Right renal pelvis (tissue), 4 donors: ENCODE results near the gene MYBBP1A. TPM values are rescaled to one million over a fixed set of nuclear protein-coding genes. Genes with fewer than 3 reads are reported as not detected.
"Not testable (repeated sequence)": the region's sequence is repeated elsewhere in the genome, so short reads cannot be mapped to it uniquely, and the experiment has no call there.

Experiments used
- DNase-seq, 4 donors: peaks; one replicate each; pipeline ENCODE4 v3.0.0-alpha.2; 2013; ENCODE audit warnings: low read depth in 4 of 4, low spot score in 3 of 4, missing footprints in 1 of 4
- polyA plus RNA-seq, 4 donors: library from polyadenylated mRNA; unstranded; fragments of 120-200 nt; gene quantifications; one replicate each; pipeline ENCODE4 v1.2.1, GENCODE V29; 2013; ENCODE audit not compliant: insufficient read length in 4 of 4

Gene MYBBP1A, protein sequence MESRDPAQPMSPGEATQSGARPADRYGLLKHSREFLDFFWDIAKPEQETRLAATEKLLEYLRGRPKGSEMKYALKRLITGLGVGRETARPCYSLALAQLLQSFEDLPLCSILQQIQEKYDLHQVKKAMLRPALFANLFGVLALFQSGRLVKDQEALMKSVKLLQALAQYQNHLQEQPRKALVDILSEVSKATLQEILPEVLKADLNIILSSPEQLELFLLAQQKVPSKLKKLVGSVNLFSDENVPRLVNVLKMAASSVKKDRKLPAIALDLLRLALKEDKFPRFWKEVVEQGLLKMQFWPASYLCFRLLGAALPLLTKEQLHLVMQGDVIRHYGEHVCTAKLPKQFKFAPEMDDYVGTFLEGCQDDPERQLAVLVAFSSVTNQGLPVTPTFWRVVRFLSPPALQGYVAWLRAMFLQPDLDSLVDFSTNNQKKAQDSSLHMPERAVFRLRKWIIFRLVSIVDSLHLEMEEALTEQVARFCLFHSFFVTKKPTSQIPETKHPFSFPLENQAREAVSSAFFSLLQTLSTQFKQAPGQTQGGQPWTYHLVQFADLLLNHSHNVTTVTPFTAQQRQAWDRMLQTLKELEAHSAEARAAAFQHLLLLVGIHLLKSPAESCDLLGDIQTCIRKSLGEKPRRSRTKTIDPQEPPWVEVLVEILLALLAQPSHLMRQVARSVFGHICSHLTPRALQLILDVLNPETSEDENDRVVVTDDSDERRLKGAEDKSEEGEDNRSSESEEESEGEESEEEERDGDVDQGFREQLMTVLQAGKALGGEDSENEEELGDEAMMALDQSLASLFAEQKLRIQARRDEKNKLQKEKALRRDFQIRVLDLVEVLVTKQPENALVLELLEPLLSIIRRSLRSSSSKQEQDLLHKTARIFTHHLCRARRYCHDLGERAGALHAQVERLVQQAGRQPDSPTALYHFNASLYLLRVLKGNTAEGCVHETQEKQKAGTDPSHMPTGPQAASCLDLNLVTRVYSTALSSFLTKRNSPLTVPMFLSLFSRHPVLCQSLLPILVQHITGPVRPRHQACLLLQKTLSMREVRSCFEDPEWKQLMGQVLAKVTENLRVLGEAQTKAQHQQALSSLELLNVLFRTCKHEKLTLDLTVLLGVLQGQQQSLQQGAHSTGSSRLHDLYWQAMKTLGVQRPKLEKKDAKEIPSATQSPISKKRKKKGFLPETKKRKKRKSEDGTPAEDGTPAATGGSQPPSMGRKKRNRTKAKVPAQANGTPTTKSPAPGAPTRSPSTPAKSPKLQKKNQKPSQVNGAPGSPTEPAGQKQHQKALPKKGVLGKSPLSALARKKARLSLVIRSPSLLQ (N-terminal part only)
- polyA plus RNA-seq = 10 to 100 TPM; 34.7 to 49.4 (median 40.0) TPM

DNA sequence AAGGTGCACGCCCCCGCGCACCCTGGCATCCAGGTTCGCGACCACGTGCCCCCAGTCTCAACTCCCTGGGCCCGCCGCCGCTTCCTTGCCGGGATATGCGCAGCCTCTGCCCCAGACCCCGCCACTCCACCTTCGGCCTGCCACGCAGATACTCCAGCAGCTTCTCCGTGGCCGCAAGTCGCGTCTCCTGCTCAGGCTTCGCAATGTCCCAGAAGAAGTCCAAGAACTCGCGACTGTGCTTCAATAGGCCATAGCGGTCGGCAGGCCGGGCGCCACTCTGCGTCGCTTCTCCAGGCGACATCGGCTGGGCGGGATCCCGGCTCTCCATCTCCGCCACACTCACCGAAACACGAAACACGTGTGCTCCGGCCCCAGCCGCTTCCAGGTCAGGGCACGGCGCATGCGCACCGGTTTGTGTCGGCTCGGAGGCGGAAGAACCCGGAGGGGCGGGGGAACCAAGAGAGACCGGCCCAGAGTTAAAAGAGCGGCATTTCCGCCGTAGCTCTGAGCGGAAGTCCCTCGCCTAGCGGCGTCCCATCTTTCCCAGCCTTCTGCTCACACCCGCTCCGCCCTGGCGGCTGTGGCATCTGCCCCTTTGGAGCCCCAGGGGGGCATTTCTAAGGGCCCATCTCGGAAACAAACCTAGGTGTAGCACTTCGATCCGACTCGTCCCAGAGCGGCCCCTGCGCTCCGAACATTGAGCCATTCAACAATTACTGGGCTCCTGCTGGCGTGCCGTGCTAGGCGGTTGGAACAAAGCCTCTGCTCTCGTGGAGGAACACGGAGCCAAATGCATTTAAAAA lies at the start of gene MYBBP1A:
TSS of gene MYBBP1A (minus strand) at position 388 of the 803 bp plus-strand sequence. CDS start at position 328, 60 bp downstream.
- DNase-seq = peak; percentile 90 to 92 (median 92)

DNA sequence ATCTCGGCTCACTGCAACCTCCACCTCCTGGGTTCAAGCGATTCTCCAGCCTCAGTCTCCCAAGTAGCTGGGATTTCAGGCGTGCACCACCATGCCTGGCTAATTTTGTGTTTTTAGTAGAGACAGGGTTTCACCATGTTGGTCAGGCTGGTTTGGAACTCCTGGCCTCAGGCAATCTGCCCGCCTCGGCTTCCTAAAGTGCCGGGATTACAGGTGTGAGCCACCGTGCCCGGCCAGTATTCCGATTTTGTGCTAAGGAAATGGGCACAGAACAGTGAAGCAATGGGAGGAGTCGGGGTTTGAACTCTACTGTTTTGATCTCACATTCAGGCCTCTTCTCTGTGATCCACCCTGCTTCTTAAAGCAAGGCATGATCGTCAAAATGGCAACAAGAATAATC lies 49.6 kb upstream of the MYBBP1A start:
- DNase-seq = not testable (repeated sequence)

DNA sequence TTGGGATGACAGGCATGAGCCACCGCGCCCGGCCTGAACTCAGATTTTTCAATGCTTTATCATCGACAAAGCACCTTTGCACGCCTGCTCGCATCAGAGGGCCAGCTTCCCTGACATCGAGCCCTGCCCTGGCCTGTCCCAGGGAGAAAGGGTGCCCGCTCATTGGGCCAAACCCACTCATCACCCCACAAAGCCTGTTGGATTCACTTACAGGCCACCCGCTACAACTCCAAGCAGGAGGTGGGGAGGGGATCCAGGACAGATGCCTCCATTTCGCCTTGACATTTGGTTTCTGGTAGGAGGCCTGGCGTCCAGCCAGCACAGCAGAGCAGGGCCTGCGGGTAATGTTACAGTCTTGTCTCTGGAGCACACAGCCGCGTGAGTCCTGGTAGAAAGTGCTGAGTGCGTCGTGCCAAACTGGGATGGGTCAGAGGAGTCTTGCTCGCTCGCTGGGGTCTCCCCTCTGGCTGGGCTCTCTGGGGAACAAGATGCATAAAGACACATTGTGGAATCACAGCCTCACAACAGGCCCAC lies 49.0 kb upstream of the MYBBP1A start:
- peak in 1 of 4 donors; percentile 42 for DNase-seq

DNA sequence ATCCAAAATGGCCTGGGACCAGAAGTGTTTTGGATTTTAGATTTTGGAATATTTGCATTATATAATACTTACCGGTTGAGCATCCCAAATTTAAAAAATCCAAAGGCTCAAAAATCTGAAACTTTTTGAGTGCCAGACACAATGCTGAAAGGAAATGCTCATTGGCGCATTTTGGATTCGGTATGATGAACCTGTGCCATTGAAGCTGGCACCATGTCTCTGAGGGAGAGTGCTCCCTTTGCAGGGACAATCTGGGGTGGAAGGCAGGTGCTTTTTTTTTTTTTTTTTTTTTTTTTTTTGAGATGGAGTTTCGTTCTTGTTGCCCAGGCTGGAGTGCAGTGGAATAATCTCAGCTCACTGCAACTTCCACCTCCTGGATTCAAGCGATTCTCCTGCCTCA lies 46.9 kb upstream of the MYBBP1A start:
- no peak for DNase-seq

DNA sequence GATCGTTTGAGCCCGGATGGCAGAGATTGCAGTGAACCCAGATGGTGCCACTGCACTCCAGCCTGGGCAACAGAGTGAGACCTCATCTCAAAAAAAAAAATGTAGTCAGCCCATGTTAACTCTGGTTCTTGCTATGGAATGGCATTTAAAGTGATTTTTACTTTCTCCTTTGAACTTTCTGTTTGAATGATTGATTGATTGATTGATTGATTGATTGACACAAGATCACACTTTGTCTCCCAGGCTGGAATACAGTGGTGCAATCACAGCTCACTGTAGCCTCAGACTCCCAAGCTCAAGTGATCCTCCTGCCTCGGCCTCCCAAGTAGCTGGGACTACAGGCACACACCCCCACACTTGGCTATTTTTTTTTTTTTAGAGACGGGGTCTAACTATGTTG lies 46.1 kb upstream of the MYBBP1A start:
- no peak for DNase-seq

DNA sequence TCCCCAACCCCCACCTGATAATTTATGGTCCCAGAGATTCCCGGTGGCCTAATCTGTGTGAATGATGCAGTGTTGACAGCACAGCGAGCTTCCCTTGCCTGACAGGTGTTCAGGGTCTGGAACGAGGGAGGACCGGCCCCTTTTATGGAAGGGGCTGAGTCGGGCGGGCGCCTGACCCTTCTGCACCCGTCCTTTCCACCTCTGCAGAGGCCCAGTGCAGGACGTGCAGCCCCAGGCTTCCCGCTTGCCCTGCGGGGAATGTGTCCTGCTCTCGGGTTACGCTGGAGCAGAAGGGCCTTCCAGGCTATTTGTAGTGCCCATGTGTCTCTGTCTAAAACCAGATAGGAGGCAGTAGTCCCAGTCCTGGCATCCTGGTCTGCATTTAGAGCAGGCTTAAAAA lies 45.4 kb upstream of the MYBBP1A start:
- no peak for DNase-seq

DNA sequence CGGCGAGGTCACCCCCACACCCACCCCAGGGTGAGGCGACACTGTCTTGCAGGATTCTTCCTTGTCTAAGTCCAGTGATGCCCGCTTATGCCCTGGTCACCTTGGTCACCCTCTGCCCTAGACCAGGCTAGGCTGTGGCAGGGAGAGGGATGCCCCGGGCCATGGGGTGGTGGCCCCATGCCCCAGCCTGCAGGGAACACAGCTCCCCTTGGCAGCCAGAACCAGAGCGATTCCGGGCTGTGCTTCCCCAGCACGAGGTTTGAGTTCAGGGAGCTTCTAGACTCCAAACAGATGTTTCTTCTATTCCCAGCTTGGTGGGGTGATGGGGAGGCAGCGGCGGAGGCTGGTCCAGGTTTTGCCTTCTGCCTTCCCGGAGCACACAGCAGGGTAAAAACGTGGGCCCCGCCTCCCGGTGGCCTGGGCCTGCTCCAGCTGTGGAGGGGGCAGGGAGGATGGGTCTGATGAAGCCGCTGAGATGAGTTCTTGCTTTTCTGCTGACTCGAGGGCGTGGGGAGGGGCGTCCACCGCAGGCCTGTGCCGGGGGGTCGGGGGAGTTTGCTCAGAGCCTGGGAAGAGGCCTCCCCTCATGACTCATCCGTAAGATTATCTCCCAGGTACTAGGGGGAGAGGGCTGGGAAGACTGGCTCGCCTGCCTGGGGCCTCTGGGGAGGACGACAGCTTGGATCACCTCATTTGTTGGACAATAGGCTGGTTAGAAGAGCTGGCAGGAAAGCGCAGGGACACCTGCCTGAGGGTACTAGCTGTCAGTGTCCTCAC lies 44.5 kb upstream of the MYBBP1A start:
- peak in 1 of 4 donors; percentile 43 for DNase-seq

DNA sequence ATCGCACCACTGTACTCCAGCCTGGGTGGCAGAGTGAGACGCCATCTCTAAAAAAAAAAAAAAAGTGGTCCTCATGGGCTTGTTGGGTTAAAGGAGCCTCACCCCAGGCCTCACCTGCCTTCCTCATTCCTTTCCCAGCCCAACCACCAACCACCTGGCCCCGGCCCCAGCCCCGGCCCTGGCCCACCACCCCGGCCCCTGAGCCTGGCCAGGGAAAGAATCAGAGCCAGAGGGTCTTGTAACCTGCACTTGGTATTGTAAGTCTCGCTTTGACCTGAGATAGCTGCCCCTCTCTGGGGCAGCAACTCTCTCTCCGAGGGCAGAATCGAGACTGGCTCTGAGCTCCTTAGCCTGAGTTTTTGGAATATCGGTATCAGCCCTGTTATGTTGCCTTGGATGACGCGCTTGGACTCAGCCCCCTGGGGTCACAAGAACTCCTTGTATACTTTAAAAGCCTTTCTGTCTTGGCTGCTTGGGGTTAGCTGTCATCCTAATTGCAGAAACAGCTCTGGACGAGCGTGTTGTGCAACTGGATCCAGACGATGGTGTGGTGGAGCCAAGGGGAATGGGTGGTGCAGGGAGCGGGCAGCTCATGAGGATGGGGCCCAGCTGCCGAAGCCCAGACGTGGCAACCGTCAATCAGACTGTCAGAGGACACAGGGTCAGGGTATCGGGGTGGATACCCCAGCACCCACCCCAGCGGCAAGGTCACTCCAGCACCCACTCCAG lies 43.8 kb upstream of the MYBBP1A start:
- DNase-seq = no peak

DNA sequence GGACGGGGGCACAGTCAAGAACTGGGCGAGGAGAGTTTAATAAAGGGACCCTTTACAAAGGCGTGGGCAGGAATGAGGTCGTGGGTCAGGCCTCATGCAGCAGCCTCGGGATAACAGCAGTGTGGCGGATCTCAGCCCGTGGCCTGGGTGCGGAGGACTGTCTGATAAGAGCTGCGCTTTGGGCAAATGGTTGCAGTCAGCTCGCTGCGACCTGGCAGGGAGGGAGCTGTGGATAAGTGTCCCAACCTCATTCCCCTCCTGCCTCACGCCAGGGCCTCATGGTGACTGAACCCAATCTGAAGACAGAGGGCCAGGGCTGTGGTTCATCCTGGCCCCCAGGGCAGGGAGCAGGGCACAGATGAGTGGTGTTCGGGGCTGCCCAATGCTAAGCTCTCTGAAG lies 42.8 kb upstream of the MYBBP1A start:
- no peak for DNase-seq

DNA sequence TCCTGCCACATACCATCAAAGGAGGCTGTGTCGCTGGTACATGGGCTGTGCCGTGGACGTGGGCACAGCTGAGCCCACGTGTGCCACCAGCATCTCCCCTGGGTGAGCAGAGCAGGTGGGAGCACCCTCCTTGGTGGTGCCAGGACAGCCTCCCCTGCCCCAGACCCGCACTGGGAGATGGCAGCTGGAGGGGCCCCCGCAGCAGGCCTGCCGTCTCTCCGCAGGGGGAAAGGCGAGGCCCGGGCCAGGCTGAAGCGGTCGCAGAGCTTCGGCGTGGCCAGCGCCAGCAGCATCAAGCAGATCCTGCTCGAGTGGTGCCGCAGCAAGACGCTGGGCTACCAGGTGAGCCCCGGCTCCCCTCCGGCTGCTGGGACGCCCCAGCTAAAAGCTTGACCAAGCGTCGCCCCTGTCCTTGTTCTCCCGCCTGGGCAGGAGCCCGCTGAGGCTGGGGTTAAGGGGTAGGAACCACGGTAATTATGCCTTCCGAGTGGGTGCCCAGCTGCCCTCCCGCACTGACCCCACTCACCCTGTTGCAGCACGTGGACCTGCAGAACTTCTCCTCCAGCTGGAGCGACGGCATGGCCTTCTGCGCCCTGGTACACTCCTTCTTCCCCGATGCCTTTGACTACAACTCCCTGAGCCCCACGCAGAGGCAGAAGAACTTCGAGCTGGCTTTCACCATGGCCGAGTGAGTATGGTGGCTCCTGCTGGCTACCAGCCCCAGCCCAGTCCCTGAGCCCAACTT lies 41.6 kb upstream of the MYBBP1A start:
- no peak for DNase-seq

DNA sequence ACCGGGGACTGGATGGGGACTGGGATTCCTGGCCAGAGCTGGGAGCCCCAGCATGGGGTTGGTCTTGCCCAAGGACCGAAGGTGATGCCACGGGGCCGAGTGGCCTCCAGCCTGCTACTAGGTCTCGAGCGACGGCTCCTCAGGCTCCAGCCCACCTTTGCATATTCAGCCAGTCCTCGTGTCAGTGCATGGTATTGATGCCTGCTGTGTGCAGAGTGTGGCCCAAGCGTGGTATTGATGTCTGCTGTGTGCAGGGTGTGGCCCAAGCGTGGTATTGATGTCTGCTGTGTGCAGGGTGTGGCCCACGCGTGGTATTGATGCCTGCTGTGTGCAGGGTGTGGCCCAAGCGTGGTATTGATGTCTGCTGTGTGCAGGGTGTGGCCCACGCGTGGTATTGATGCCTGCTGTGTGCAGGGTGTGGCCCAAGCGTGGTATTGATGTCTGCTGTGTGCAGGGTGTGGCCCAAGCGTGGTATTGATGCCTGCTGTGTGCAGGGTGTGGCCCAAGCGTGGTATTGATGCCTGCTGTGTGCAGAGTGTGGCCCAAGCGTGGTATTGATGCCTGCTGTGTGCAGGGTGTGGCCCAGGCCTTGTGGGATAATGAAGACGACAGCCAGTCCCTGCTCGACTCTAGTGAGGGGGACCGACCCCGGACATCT lies 40.6 kb upstream of the MYBBP1A start:
- DNase-seq = not testable (repeated sequence)

DNA sequence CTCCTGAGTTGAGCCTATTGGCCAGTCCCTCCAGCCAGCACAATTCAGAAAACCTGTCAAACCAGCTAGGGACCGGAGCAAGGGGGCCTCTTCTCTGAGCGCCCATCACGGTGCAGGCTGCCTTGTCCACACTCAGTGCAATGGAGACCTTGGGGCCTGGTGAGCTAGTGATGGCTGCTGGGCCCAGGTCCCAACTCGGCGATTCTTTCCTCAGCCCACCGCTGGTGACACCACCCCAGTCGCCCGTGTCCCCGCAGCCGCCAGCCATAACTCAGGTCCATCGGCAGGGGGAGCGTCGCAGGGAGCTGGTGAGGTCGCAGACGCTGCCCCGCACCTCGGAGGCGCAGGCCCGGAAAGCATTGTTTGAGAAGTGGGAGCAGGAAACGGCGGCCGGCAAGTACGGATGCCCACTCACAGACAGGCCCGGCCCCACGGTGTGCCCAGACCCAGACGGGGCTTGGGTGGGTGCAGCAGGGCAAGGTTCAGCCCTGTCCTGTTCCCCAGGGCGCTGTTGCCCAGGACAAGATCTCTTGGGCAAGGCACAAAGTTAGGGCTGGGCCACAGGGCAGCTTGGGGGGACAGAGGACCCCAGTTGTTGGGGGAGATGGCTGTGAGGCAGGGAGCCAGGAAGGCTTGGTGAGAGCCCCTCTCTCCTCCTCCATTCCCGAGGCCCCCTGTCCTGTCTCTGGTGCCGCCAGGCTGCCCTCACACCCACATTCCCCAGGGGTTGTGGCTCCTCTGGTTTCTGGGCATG lies 39.9 kb upstream of the MYBBP1A start:
- DNase-seq = no peak

DNA sequence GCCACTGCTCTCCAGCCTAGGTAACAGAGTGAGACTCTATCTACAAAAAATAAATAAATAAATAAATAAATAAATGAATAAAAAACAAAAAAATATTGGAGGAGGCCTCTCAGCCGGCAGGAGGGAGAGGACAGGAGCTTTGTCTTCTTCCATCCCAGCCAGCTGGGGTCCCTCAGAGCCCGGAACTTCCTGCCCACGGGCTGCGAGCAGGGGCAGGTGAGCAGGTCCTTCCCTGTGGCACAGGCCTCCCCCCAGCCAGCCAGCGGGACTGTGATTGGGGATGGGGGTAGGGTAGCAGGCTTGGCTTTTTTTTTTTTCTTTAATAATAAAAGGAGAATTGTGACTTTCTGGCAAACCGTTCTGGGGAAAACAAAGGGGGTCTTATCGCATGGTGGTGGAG lies 39.2 kb upstream of the MYBBP1A start:
- DNase-seq = no peak

DNA sequence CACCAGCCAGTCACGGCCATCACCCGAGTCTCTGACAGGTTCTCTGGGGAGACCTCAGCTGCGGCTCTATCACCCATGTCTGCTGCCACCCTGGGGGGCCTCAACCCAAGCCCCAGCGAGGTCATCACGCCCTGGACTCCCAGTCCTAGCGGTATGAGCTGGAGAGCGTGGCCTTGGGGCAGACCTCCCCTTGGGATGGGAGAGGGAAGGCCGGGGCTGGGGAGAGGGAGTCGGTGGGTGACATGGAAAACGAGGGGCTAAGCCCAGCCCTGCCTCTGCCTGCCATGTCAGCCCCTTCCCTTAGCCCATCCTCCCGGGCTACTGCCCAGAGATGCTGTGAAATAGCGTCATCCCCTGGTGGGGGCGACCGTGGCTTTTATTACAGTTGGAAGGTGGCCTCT lies 37.8 kb upstream of the MYBBP1A start:
- no peak for DNase-seq

DNA sequence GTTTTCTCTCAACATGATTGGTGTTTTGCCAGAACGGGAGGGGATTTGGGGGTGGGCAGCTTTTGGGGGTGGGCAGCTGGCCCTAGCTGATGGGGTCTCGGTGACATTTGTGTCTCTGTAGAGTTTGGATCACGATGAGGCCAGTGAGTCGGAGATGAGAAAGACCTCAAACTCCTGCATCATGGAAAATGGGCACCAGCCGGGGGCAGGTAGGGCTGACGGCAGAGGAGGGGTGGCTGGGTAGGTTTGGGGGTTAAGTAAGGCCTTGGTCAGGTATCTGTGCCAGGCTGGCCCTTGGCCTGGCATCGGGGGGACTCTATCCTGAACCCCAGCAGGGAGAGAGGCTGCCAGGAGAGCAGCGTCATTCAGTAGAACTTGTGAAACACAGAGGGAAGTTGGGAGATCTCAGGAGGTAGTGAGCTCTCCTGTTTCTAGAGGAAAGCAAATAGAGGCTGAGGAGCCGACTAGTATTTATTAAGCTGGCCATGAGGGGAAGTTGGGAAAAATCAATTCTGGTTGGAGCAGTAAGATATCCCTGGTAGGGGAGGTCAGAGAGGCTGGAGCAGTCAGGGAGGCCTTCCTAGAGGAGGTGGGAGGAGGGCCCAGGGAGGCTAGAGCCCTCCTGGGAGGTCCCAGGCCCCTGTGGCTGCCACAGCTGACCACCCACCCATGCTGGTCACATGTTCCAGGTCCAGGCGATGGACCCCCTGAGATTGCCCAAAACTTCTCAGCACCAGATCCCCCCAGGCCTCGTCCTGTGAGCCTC lies 37.2 kb upstream of the MYBBP1A start:
- DNase-seq = no peak
